HepG2 (cell line): ENCODE results near the gene SPATA33. TPM values are rescaled to one million over a fixed set of nuclear protein-coding genes. Genes with fewer than 3 reads are reported as not detected.
A peak's percentile ranks its signal among the peaks of the same experiment; 100 is the strongest.

ENCODE experiments used
- JARID2 ChIP-seq: sonication (generic); formaldehyde crosslinking; IDR thresholded peaks from 2 replicates; pipeline ENCODE4 v1.8.1; 2023; ENCODE audit warnings: missing genetic modification reagents, inconsistent platforms; ENCODE audit not compliant: insufficient replicate concordance
- KAT2B ChIP-seq: fragments of 150-350 bp; IDR thresholded peaks from 2 replicates; pipeline ENCODE4 v1.6.1; 2014; ENCODE audit warnings: low read depth, low read length, borderline replicate concordance
- KAT7 ChIP-seq: IDR thresholded peaks from 2 replicates; pipeline ENCODE4 v1.6.1; 2018; ENCODE audit warnings: borderline replicate concordance, missing compliant biosample characterization
- KDM3A ChIP-seq: IDR thresholded peaks from 2 replicates; pipeline ENCODE4 v1.6.1; 2018; ENCODE audit warnings: low read depth, missing compliant biosample characterization
- ONECUT2 ChIP-seq: sonication (generic); formaldehyde crosslinking; IDR thresholded peaks from 2 replicates; pipeline ENCODE4 v1.4.0; 2020; ENCODE audit warnings: missing genetic modification reagents
- SNRNP70 ChIP-seq: fragments of 200-400 bp; formaldehyde crosslinking; IDR thresholded peaks from 2 replicates; pipeline ENCODE4 v1.6.1; 2017; ENCODE audit warnings: mild to moderate bottlenecking, low read depth, low read length, moderate library complexity
- ZNF24 ChIP-seq: fragments of 450-650 bp; IDR thresholded peaks from 2 replicates; pipeline ENCODE4 v1.6.1; 2017; ENCODE audit warnings: antibody characterized with exemption, mild to moderate bottlenecking
- ZNF441 ChIP-seq: sonication (generic); formaldehyde crosslinking; IDR thresholded peaks from 2 replicates; pipeline ENCODE4 v1.7.0; 2021; ENCODE audit warnings: missing genetic modification reagents, borderline replicate concordance
- ZNF567 ChIP-seq: sonication (generic); formaldehyde crosslinking; IDR thresholded peaks from 2 replicates; pipeline ENCODE4 v1.8.1; 2023; ENCODE audit warnings: mild to moderate bottlenecking, missing genetic modification reagents, borderline replicate concordance
- ZNF598 ChIP-seq: sonication (generic); formaldehyde crosslinking; IDR thresholded peaks from 2 replicates; pipeline ENCODE4 v1.5.1; 2020; ENCODE audit warnings: mild to moderate bottlenecking, missing genetic modification reagents, borderline replicate concordance
- ZNF605 ChIP-seq: sonication (generic); formaldehyde crosslinking; IDR thresholded peaks from 2 replicates; pipeline ENCODE4 v1.8.0; 2022; ENCODE audit warnings: mild to moderate bottlenecking, missing genetic modification reagents
- ZNF816 ChIP-seq: sonication (generic); formaldehyde crosslinking; IDR thresholded peaks from 2 replicates; pipeline ENCODE4 v1.8.0; 2022; ENCODE audit warnings: missing genetic modification reagents, mild to moderate bottlenecking, borderline replicate concordance
- polyA plus RNA-seq, 8 experiments: library from polyadenylated mRNA; depleted of rRNA in 3 of 8; stranded (reverse) in 7 of 8; unstranded in 1 of 8; fragments of >200 nt; fragmentation: Illumina TruSeq in 4 of 8; extraction: Trizol in 4 of 8; gene quantifications; 2 replicates each; pipeline versions ENCODE4 v1.2.1 to v1.2.3, GENCODE V29; 2011 to 2016; ENCODE audit warnings: low read depth in 4 of 8, missing spikeins in 1 of 8, mixed read lengths in 1 of 8; ENCODE audit not compliant: insufficient read depth in 1 of 8
- total RNA-seq, 5 experiments: library from RNA; depleted of rRNA; stranded (reverse); fragments of >200 nt; fragmentation: Illumina TruSeq; extraction: Trizol; gene quantifications; 2 replicates each; pipeline ENCODE4 v1.2.3, GENCODE V29; 2016; ENCODE audit warnings: low read depth in 1 of 5
- TF ChIP-seq, protein P1 (sequence below): IDR thresholded peaks from 2 replicates; pipeline ENCODE4 v1.6.1; 2016; ENCODE audit warnings: low read depth
- TF ChIP-seq, protein P2 (sequence below): IDR thresholded peaks from 2 replicates; pipeline ENCODE4 v1.6.1; 2012; ENCODE audit warnings: low read length, improper control_type of control experiment
- TF ChIP-seq, protein P3 (sequence below): IDR thresholded peaks from 2 replicates; pipeline ENCODE4 v1.6.1; 2016; ENCODE audit warnings: mild to moderate bottlenecking, missing biosample characterization, missing genetic modification reagents
- TF ChIP-seq, protein P4 (sequence below): sonication (generic); formaldehyde crosslinking; IDR thresholded peaks from 2 replicates; pipeline ENCODE4 v1.4.0; 2020; ENCODE audit warnings: missing genetic modification reagents
- TF ChIP-seq, protein P5 (sequence below): sonication (generic); formaldehyde crosslinking; IDR thresholded peaks from 2 replicates; pipeline ENCODE4 v1.5.0; 2020; ENCODE audit warnings: missing genetic modification reagents
- TF ChIP-seq, protein P6 (sequence below): fragments of 450-650 bp; IDR thresholded peaks from 2 replicates; pipeline ENCODE4 v1.6.1; 2016

The SPATA33 gene
- total and polyA plus RNA-seq, 2 of the 13 experiments (the other 11 are each of a cell fraction or from before 2014, with no cell fraction given) = 5.7 to 11.0 TPM

DNA sequence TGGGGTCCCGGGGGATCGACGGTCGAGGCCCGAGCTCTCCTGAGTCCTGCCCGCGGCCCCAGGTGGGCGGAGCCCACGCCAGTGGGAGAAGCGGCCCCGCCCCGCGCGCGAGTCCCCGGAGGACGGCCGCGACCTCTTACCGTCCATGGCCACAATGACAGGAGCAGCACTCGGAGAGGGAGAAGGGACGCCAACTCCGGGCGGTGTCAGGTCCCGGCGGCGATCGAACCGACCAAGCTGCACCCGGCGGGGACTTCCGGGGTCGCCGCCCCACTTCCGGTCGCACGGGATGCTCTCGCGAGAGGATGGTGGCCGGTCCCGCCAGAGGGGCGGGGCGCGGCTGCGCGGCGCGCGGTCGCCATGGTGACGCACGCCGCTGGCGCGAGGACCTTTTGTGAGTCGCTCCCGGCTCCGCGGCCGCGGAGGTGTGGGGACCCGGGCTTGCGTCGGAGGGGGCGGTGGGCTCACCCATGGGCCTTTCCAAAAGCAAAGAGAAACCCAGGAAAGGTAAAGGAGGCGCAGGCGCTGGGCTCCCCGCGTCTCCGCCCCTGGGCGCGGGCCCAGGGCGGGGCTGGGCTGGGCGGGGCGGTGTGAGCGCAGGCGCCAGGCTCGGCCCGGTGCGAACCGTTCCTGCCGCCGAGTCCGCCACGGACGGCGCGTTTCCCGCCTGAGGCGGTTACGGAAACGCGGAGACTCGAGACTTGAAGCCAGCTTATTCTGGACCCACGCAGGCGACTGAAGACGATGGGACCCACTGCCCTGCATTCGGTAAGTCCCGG lies at the start of gene SPATA33, which contains the start of gene CHMP1A (continued):
- TF ChIP-seq ZNF816 (no peak), ZNF441 (peak; percentile 39), ZNF598 (CRISPR knock-in tag) (no peak), ZNF605 (CRISPR knock-in tag) (no peak), KAT7 (CRISPR knock-in tag) (peak; percentile 86; the same call in 1 of the 2 replicates), SNRNP70 (no peak), ONECUT2 (peak; percentile 63; the same call in 1 of the 2 replicates), KDM3A (CRISPR knock-in tag) (peak; percentile 76; the same call in 1 of the 2 replicates), ZNF24 (no peak), JARID2 (CRISPR knock-in tag) (peak; percentile 69), KAT2B (no peak), ZNF567 (peak; percentile 83; the same call in 1 of the 2 replicates)
- TF ChIP-seq, protein P1, sequence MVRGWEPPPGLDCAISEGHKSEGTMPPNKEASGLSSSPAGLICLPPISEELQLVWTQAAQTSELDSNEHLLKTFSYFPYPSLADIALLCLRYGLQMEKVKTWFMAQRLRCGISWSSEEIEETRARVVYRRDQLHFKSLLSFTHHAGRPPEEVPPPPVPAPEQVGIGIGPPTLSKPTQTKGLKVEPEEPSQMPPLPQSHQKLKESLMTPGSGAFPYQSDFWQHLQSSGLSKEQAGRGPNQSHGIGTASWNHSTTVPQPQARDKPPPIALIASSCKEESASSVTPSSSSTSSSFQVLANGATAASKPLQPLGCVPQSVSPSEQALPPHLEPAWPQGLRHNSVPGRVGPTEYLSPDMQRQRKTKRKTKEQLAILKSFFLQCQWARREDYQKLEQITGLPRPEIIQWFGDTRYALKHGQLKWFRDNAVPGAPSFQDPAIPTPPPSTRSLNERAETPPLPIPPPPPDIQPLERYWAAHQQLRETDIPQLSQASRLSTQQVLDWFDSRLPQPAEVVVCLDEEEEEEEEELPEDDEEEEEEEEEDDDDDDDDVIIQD = no peak
- TF ChIP-seq, protein P2, sequence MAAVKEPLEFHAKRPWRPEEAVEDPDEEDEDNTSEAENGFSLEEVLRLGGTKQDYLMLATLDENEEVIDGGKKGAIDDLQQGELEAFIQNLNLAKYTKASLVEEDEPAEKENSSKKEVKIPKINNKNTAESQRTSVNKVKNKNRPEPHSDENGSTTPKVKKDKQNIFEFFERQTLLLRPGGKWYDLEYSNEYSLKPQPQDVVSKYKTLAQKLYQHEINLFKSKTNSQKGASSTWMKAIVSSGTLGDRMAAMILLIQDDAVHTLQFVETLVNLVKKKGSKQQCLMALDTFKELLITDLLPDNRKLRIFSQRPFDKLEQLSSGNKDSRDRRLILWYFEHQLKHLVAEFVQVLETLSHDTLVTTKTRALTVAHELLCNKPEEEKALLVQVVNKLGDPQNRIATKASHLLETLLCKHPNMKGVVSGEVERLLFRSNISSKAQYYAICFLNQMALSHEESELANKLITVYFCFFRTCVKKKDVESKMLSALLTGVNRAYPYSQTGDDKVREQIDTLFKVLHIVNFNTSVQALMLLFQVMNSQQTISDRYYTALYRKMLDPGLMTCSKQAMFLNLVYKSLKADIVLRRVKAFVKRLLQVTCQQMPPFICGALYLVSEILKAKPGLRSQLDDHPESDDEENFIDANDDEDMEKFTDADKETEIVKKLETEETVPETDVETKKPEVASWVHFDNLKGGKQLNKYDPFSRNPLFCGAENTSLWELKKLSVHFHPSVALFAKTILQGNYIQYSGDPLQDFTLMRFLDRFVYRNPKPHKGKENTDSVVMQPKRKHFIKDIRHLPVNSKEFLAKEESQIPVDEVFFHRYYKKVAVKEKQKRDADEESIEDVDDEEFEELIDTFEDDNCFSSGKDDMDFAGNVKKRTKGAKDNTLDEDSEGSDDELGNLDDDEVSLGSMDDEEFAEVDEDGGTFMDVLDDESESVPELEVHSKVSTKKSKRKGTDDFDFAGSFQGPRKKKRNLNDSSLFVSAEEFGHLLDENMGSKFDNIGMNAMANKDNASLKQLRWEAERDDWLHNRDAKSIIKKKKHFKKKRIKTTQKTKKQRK = no peak
- TF ChIP-seq, protein P3, sequence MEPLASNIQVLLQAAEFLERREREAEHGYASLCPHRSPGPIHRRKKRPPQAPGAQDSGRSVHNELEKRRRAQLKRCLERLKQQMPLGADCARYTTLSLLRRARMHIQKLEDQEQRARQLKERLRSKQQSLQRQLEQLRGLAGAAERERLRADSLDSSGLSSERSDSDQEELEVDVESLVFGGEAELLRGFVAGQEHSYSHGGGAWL = peak; percentile 86
- TF ChIP-seq, protein P4, sequence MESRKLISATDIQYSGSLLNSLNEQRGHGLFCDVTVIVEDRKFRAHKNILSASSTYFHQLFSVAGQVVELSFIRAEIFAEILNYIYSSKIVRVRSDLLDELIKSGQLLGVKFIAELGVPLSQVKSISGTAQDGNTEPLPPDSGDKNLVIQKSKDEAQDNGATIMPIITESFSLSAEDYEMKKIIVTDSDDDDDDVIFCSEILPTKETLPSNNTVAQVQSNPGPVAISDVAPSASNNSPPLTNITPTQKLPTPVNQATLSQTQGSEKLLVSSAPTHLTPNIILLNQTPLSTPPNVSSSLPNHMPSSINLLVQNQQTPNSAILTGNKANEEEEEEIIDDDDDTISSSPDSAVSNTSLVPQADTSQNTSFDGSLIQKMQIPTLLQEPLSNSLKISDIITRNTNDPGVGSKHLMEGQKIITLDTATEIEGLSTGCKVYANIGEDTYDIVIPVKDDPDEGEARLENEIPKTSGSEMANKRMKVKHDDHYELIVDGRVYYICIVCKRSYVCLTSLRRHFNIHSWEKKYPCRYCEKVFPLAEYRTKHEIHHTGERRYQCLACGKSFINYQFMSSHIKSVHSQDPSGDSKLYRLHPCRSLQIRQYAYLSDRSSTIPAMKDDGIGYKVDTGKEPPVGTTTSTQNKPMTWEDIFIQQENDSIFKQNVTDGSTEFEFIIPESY (CRISPR knock-in tag) = 0 out of 2 replicates have a peak, but pooled peaks have one; percentile 33
- TF ChIP-seq, protein P5, sequence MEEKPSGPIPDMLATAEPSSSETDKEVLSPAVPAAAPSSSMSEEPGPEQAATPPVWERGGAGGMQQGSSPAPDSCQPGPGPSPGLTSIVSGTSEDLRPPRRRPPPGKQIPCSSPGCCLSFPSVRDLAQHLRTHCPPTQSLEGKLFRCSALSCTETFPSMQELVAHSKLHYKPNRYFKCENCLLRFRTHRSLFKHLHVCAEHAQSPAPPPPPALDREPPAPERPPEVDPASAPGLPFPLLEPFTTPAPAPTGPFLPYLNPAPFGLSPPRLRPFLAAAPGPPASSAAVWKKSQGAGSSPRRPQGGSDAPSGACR = peak; percentile 85; the same call in 1 of the 2 replicates
- TF ChIP-seq, protein P6, sequence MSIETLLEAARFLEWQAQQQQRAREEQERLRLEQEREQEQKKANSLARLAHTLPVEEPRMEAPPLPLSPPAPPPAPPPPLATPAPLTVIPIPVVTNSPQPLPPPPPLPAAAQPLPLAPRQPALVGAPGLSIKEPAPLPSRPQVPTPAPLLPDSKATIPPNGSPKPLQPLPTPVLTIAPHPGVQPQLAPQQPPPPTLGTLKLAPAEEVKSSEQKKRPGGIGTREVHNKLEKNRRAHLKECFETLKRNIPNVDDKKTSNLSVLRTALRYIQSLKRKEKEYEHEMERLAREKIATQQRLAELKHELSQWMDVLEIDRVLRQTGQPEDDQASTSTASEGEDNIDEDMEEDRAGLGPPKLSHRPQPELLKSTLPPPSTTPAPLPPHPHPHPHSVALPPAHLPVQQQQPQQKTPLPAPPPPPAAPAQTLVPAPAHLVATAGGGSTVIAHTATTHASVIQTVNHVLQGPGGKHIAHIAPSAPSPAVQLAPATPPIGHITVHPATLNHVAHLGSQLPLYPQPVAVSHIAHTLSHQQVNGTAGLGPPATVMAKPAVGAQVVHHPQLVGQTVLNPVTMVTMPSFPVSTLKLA = no peak; the same call in 1 of the 2 replicates
